OCI-LY1 (cell line): ENCODE results near the gene TIMP3.

Experiments used
- H2AFZ ChIP-seq: fragments of 200-600 bp; sonication (generic), shearing (Covaris generic); 2 replicates; pipeline ENCODE4 v1.6.0; 2014; ENCODE audit warnings: antibody characterized with exemption, mild to moderate bottlenecking, low read length
- H3F3A ChIP-seq: fragments of 200-600 bp; sonication (generic), shearing (Covaris generic); 2 replicates; pipeline ENCODE4 v1.6.0; 2014; ENCODE audit warnings: mild to moderate bottlenecking, antibody characterized with exemption, low read length, moderate library complexity; ENCODE audit not compliant: insufficient read depth
- H3K27ac ChIP-seq: fragments of 200-600 bp; sonication (generic); 2 replicates; pipeline ENCODE4 v1.5.1; 2014; ENCODE audit warnings: low read length, mixed run types, mild to moderate bottlenecking, low read depth; ENCODE audit not compliant: poor library complexity, severe bottlenecking
- H3K27me3 ChIP-seq: fragments of 200-600 bp; sonication (generic); 2 replicates; pipeline ENCODE4 v1.6.0; 2014; ENCODE audit warnings: antibody characterized with exemption, mild to moderate bottlenecking, low read length, moderate library complexity; ENCODE audit not compliant: insufficient read depth
- H3K36me3 ChIP-seq: fragments of 200-600 bp; sonication (generic); 2 replicates; pipeline ENCODE4 v1.6.1; 2014; ENCODE audit warnings: mild to moderate bottlenecking, antibody characterized with exemption, low read length, moderate library complexity, mixed read lengths; ENCODE audit not compliant: insufficient read depth
- H3K4me1 ChIP-seq: fragments of 200-600 bp; sonication (generic); 2 replicates; pipeline ENCODE4 v1.5.1; 2014; ENCODE audit warnings: mild to moderate bottlenecking, low read length, moderate library complexity; ENCODE audit not compliant: insufficient read depth, severe bottlenecking
- H3K4me2 ChIP-seq: fragments of 200-600 bp; sonication (generic), shearing (Covaris generic); 2 replicates; pipeline ENCODE4 v1.6.1; 2014; ENCODE audit warnings: low read length
- H3K4me3 ChIP-seq: fragments of 200-600 bp; sonication (generic); 2 replicates; pipeline ENCODE4 v1.5.1; 2014; ENCODE audit warnings: low read length, low read depth, mild to moderate bottlenecking, mixed read lengths; ENCODE audit not compliant: poor library complexity, severe bottlenecking
- H3K79me2 ChIP-seq: fragments of 200-600 bp; shearing (Covaris generic); 2 replicates; pipeline ENCODE4 v1.6.1; 2016; ENCODE audit warnings: mixed run types, low read length, mixed read lengths; ENCODE audit not compliant: insufficient read depth
- H3K9ac ChIP-seq: fragments of 200-600 bp; sonication (generic), shearing (Covaris generic); 2 replicates; pipeline ENCODE4 v1.6.1; 2014; ENCODE audit warnings: mild to moderate bottlenecking, low read length, mixed read lengths
- H3K9me2 ChIP-seq: fragments of 200-600 bp; sonication (generic), shearing (Covaris generic); 2 replicates; pipeline ENCODE4 v1.6.1; 2014; ENCODE audit warnings: low read depth, mild to moderate bottlenecking, low read length, mixed read lengths
- H3K9me3 ChIP-seq: fragments of 200-600 bp; shearing (Covaris generic); 2 replicates; pipeline ENCODE4 v1.6.1; 2014; ENCODE audit warnings: low read length, mixed read lengths
- H4K20me1 ChIP-seq: fragments of 200-600 bp; sonication (generic), shearing (Covaris generic); 2 replicates; pipeline ENCODE4 v1.6.0; 2016; ENCODE audit warnings: mild to moderate bottlenecking, low read length; ENCODE audit not compliant: insufficient read depth
- CTCF ChIP-seq: fragments of 200-600 bp; sonication (generic), shearing (Covaris generic); IDR thresholded peaks from 2 replicates; pipeline ENCODE4 v1.5.1; 2017; ENCODE audit warnings: mild to moderate bottlenecking, antibody characterized with exemption, low read length, moderate library complexity, mixed read lengths
- EZH2 ChIP-seq: fragments of 200-600 bp; sonication (generic), shearing (Covaris generic); IDR thresholded peaks from 2 replicates; pipeline ENCODE4 v1.8.0; 2017; ENCODE audit warnings: borderline replicate concordance, mixed run types, mild to moderate bottlenecking, antibody characterized with exemption, low read length, moderate library complexity, mixed read lengths

Gene TIMP3

GRCh38 chr22:32828150-32828549 is 26.6 kb downstream of the TIMP3 start:
- H4K20me1 ChIP-seq, result no peaks in the 10 kb centered on the region
- no peaks in the 10 kb centered on the region for H3F3A ChIP-seq
- no peak overlapping the region for H2AFZ ChIP-seq
- no peak overlapping the region for H3K9ac ChIP-seq
- no peaks in the 10 kb centered on the region for H3K9me2 ChIP-seq
- 0 out of 2 replicates have a peak, but pooled peaks cover 8% of the 10 kb centered on the region for H3K27me3 ChIP-seq
- H3K4me2 ChIP-seq, result no peak overlapping the region
- no peaks in the 10 kb centered on the region for H3K36me3 ChIP-seq
- no peaks in the 10 kb centered on the region for H3K9me3 ChIP-seq
- H3K4me3 ChIP-seq, result no peak overlapping the region
- no peak overlapping the region for H3K27ac ChIP-seq
- no peak for TF ChIP-seq CTCF
- TF ChIP-seq EZH2, result no peak
- H3K4me1 ChIP-seq, result no peaks in the 10 kb centered on the region
- H3K79me2 ChIP-seq, result no peaks in the 10 kb centered on the region

GRCh38 chr22:32828561-32828960 is 27.1 kb downstream of the TIMP3 start:
- H3K9ac ChIP-seq, result no peak overlapping the region
- no peaks in the 10 kb centered on the region for H3F3A ChIP-seq
- no peaks in the 10 kb centered on the region for H3K9me2 ChIP-seq
- H3K79me2 ChIP-seq, result no peaks in the 10 kb centered on the region
- no peaks in the 10 kb centered on the region for H3K4me1 ChIP-seq
- no peaks in the 10 kb centered on the region for H3K9me3 ChIP-seq
- no peak overlapping the region for H2AFZ ChIP-seq
- no peak overlapping the region for H3K4me3 ChIP-seq
- H3K27me3 ChIP-seq, result 0 out of 2 replicates have a peak, but pooled peaks cover 8% of the 10 kb centered on the region
- no peak overlapping the region for H3K27ac ChIP-seq
- TF ChIP-seq CTCF (no peak), EZH2 (no peak)
- H3K4me2 ChIP-seq, result no peak overlapping the region
- no peaks in the 10 kb centered on the region for H4K20me1 ChIP-seq
- H3K36me3 ChIP-seq, result no peaks in the 10 kb centered on the region

GRCh38 chr22:32829451-32829851 is 27.9 kb downstream of the TIMP3 start:
- Histone ChIP-seq H3K27me3 (0 out of 2 replicates have a peak, but pooled peaks cover 8% of the 10 kb centered on the region), H2AFZ (no peak overlapping the region), H3K4me2 (no peak overlapping the region), H3K4me3 (no peak overlapping the region), H3K27ac (no peak overlapping the region), H3K36me3 (no peaks in the 10 kb centered on the region), H3K9ac (no peak overlapping the region), H4K20me1 (no peaks in the 10 kb centered on the region), H3F3A (no peaks in the 10 kb centered on the region), H3K4me1 (no peaks in the 10 kb centered on the region), H3K9me3 (no peaks in the 10 kb centered on the region), H3K79me2 (no peaks in the 10 kb centered on the region), H3K9me2 (no peaks in the 10 kb centered on the region)
- TF ChIP-seq CTCF, result no peak
- TF ChIP-seq EZH2, result no peak
